Hepatocyte (in vitro differentiated cells): ENCODE measurements around the gene NPY. TPM values are rescaled to one million over a fixed set of nuclear protein-coding genes. Genes with fewer than 3 reads are reported as not detected.

Source experiments
- DNase-seq: peaks from one replicate; pipeline ENCODE4 v3.0.0-alpha.2; 2016; ENCODE audit warnings: low spot score
- H2AFZ ChIP-seq: fragments of 200-600 bp; sonication (generic); 2 replicates; pipeline ENCODE4 v1.6.0; 2016; ENCODE audit warnings: antibody characterized with exemption, mild to moderate bottlenecking
- H3K27ac ChIP-seq: fragments of 200-600 bp; sonication (generic); 2 replicates; pipeline ENCODE4 v1.5.1; 2016; ENCODE audit warnings: mild to moderate bottlenecking
- H3K27me3 ChIP-seq: fragments of 200-600 bp; sonication (generic); 2 replicates; pipeline ENCODE4 v1.6.1; 2016
- H3K36me3 ChIP-seq: fragments of 200-600 bp; sonication (generic); replicated peaks from 2 replicates; pipeline ENCODE4 v1.5.1; 2016; ENCODE audit warnings: low read depth; ENCODE audit not compliant: insufficient read depth
- H3K4me1 ChIP-seq: fragments of 200-600 bp; sonication (generic); 2 replicates; pipeline ENCODE4 v1.5.1; 2016; ENCODE audit warnings: mild to moderate bottlenecking, moderate library complexity; ENCODE audit not compliant: insufficient read depth
- H3K4me2 ChIP-seq: fragments of 200-600 bp; sonication (generic); 2 replicates; pipeline ENCODE4 v1.6.0; 2016
- H3K4me3 ChIP-seq: fragments of 200-600 bp; sonication (generic); 2 replicates; pipeline ENCODE4 v1.5.1; 2016; ENCODE audit warnings: mild to moderate bottlenecking
- H3K79me2 ChIP-seq: fragments of 200-600 bp; sonication (generic); 2 replicates; pipeline ENCODE4 v1.6.0; 2017; ENCODE audit warnings: mild to moderate bottlenecking
- H3K9me2 ChIP-seq: fragments of 200-600 bp; sonication (generic); replicated peaks from 2 replicates; pipeline ENCODE4 v1.6.0; 2017; ENCODE audit warnings: mild to moderate bottlenecking; ENCODE audit not compliant: insufficient read depth
- H3K9me3 ChIP-seq: fragments of 200-600 bp; sonication (generic); 2 replicates; pipeline ENCODE4 v1.5.1; 2016; ENCODE audit warnings: low read depth, mild to moderate bottlenecking
- H4K20me1 ChIP-seq: fragments of 200-600 bp; sonication (generic); 2 replicates; pipeline ENCODE4 v1.6.0; 2016; ENCODE audit warnings: mild to moderate bottlenecking; ENCODE audit not compliant: insufficient read depth, poor library complexity, severe bottlenecking
- CTCF ChIP-seq: fragments of 200-600 bp; sonication (generic); IDR thresholded peaks from 2 replicates; pipeline ENCODE4 v1.5.1; 2016; ENCODE audit warnings: antibody characterized with exemption, mild to moderate bottlenecking; ENCODE audit not compliant: poor library complexity
- EZH2 ChIP-seq: fragments of 200-600 bp; sonication (generic); IDR thresholded peaks from 2 replicates; pipeline ENCODE4 v1.6.1; 2016; ENCODE audit warnings: antibody characterized with exemption, mild to moderate bottlenecking, borderline replicate concordance
- EZH2phosphoT487 ChIP-seq: fragments of 200-600 bp; sonication (generic); IDR thresholded peaks from one replicate; pipeline ENCODE4 v1.6.1; 2018; ENCODE audit warnings: antibody characterized with exemption, mild to moderate bottlenecking, low read depth, moderate library complexity; ENCODE audit not compliant: unreplicated experiment, severe bottlenecking
- WGBS: methylation state at CpG from one replicate; pipeline ENCODE4 v1.1.6; 2016; ENCODE audit warnings: low lambda C conversion rate; ENCODE audit errors: missing lambda C conversion rate; 5-methylcytosine and 5-hydroxymethylcytosine counted together
- polyA plus RNA-seq: library from polyadenylated mRNA; unstranded; fragments of >200 nt; fragmentation: Nextera tagmentation; extraction: Ambion mirVana; gene quantifications from 2 replicates; pipeline ENCODE4 v1.2.1, GENCODE V29; 2016
- total RNA-seq: library from RNA; depleted of rRNA; stranded (reverse); fragments of >200 nt; gene quantifications from 2 replicates; pipeline ENCODE4 v1.2.3, GENCODE V29; 2014

NPY gene
- total and polyA plus RNA-seq, 2 experiments from 2014 or later: 9.4 to 19.8 TPM

- H3K36me3 ChIP-seq: no peaks in the 10 kb centered on the region
- no peaks in the 10 kb centered on the region for H3K9me2 ChIP-seq
- no peaks in the 10 kb centered on the region for H4K20me1 ChIP-seq
- DNase-seq: no peak
- no peaks in the 10 kb centered on the region for H3K79me2 ChIP-seq
- no peak overlapping the region for H2AFZ ChIP-seq
- H3K4me3 ChIP-seq: no peak overlapping the region
- H3K4me1 ChIP-seq: no peaks in the 10 kb centered on the region
- WGBS: 82% methylated on average over 6 of the region's 6 CpGs
- TF ChIP-seq EZH2: no peak
- no peak for TF ChIP-seq EZH2phosphoT487
- TF ChIP-seq CTCF: no peak
- H3K4me2 ChIP-seq: no peak overlapping the region
- peaks cover 3% of the 10 kb centered on the region for H3K27me3 ChIP-seq
- no peaks in the 10 kb centered on the region for H3K9me3 ChIP-seq
- no peak overlapping the region for H3K27ac ChIP-seq
These were observed 32.4 kb downstream of the NPY start for GRCh38 chr7:24316340-24316739.

GRCh38 chr7:24318326-24318725, 34.3 kb downstream of the NPY start:
- 54% methylated on average over 6 of the region's 6 CpGs for WGBS

GRCh38 chr7:24319209-24319608, 35.2 kb downstream of the NPY start:
- Histone ChIP-seq H3K4me3 (no peak overlapping the region), H3K79me2 (no peaks in the 10 kb centered on the region), H4K20me1 (no peaks in the 10 kb centered on the region), H3K27me3 (no peaks in the 10 kb centered on the region), H2AFZ (no peak overlapping the region), H3K27ac (no peak overlapping the region), H3K9me2 (no peaks in the 10 kb centered on the region), H3K4me1 (no peaks in the 10 kb centered on the region), H3K9me3 (no peaks in the 10 kb centered on the region), H3K36me3 (no peaks in the 10 kb centered on the region), H3K4me2 (no peak overlapping the region)
- TF ChIP-seq EZH2 (no peak), EZH2phosphoT487 (no peak), CTCF (no peak)
- no peak for DNase-seq

More at GRCh38 chr7:24318326-24318725, 34.3 kb downstream of the NPY start:
- Histone ChIP-seq H2AFZ (no peak overlapping the region), H3K9me2 (no peaks in the 10 kb centered on the region), H3K4me1 (no peaks in the 10 kb centered on the region), H3K79me2 (no peaks in the 10 kb centered on the region), H3K9me3 (no peaks in the 10 kb centered on the region), H4K20me1 (no peaks in the 10 kb centered on the region), H3K36me3 (no peaks in the 10 kb centered on the region), H3K4me3 (no peak overlapping the region), H3K27ac (no peak overlapping the region), H3K27me3 (no peaks in the 10 kb centered on the region), H3K4me2 (no peak overlapping the region)
- peak; percentile 25 for DNase-seq
- TF ChIP-seq CTCF (peak; percentile 35), EZH2 (no peak)

GRCh38 chr7:24323961-24324480, 40.0 kb downstream of the NPY start:
- H3K27ac ChIP-seq: no peak overlapping the region
- H3K4me1 ChIP-seq: no peaks in the 10 kb centered on the region
- no peaks in the 10 kb centered on the region for H3K36me3 ChIP-seq
- TF ChIP-seq EZH2: no peak
- DNase-seq: no peak
- no peak overlapping the region for H2AFZ ChIP-seq
- no peaks in the 10 kb centered on the region for H4K20me1 ChIP-seq
- 88% methylated on average over 3 of the region's 3 CpGs for WGBS
- H3K4me3 ChIP-seq: no peak overlapping the region
- H3K9me3 ChIP-seq: no peaks in the 10 kb centered on the region
- no peaks in the 10 kb centered on the region for H3K27me3 ChIP-seq
- H3K9me2 ChIP-seq: no peaks in the 10 kb centered on the region
- no peak overlapping the region for H3K4me2 ChIP-seq
- H3K79me2 ChIP-seq: no peaks in the 10 kb centered on the region
